Inferior parietal cortex (tissue), 1 donor: ENCODE data around the gene DENND2D.

Experiments used
- DNase-seq: peaks from one replicate; pipeline ENCODE4 v3.0.0-alpha.2; 2016; ENCODE audit errors: extremely low spot score

DENND2D gene

DNA sequence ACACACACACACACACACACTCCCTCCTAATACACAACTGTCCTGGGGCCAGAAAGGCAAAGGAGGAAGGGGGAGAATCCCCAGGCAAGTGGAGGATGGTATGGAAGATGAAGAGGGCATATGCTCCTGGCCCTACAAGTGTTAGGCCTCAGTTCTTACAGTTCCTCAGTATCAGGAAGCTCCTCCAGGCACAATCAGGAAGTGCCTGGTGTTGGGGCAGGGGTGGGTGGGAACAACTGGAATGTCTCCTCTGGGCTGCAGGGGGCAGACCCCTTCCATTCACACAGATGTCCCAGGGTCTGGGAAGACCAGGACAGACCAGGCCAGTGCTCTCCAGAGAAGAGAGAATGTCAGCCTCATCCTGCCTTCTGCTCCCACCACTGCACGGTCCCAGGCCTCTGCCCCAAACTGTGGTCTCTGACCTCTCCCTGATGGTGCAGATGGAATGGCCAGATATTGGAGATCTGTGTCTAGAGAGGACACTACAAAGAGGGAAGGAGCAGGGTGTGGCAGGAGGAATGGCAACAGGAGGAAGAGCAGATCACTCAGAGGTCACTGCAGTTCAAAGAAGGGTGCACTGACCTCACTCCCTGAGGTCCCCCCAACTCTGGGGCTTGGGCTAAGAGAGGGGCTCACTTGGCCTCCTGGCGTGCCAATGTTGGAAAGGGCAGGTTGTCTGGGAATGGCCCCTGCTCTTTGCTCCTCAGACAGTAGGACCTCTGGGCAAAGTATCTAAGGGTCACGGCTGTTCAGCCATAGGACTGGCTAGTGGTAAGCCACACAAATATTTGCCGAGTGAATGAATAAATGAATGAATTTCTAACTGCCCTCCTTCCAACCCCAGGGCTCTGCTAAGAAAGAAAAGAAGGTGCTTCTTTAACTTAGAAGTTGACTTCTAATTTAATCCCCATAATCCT, 2.5 kb upstream of the DENND2D start:
- no peak for DNase-seq

GRCh38 chr1:111202366-111202706, 1.9 kb upstream of the DENND2D start:
- no peak for DNase-seq

GRCh38 chr1:111201275-111202090, 1.0 kb upstream of the DENND2D start:
- DNase-seq, result no peak

DNA sequence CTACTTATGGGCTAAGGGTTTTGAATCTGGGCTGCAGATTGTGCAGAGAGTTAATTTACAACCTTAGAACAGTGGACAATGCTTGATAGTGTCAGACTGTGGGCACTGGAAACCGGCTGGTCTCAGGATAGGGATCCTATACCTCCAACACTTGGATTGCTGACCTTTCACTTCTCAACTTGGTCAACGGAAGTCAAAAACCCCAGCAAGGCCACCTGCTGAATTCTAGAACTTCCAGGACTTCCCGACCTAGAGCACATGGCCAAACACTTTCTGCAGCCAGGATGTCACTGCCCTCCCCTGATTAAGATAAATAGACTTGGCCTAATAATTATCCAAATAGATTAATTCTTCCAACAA, 336 bp upstream of the DENND2D start:
- DNase-seq, result no peak

- no peak for DNase-seq
These were observed 1.1 kb downstream of the DENND2D start for GRCh38 chr1:111199329-111199728.

DNA sequence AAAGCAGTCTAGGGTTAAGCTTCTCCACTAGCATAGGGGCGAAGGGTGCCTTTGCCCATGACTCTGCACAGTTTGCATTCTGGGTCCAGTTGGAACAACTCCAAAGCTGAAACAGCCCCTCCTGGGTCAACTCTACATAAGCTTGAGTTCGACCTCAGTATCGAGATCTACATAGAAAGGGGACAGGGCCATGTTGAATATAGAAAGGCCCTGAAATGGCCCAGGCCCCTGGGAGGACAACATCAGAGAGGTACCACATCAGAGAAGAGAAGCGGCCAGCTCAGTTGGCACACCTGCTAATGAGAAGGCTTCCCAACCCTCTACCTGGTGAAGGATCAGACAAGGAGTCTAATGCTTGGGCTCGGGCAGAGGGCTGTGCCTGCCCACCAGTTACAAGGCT, 1.6 kb downstream of the DENND2D start:
- DNase-seq, result no peak

GRCh38 chr1:111197598-111198284, 2.7 kb downstream of the DENND2D start:
- DNase-seq, result no peak

- DNase-seq, result no peak
These were observed 4.2 kb downstream of the DENND2D start for GRCh38 chr1:111196213-111196612.

GRCh38 chr1:111195002-111195684, 5.3 kb downstream of the DENND2D start:
- no peak for DNase-seq

DNA sequence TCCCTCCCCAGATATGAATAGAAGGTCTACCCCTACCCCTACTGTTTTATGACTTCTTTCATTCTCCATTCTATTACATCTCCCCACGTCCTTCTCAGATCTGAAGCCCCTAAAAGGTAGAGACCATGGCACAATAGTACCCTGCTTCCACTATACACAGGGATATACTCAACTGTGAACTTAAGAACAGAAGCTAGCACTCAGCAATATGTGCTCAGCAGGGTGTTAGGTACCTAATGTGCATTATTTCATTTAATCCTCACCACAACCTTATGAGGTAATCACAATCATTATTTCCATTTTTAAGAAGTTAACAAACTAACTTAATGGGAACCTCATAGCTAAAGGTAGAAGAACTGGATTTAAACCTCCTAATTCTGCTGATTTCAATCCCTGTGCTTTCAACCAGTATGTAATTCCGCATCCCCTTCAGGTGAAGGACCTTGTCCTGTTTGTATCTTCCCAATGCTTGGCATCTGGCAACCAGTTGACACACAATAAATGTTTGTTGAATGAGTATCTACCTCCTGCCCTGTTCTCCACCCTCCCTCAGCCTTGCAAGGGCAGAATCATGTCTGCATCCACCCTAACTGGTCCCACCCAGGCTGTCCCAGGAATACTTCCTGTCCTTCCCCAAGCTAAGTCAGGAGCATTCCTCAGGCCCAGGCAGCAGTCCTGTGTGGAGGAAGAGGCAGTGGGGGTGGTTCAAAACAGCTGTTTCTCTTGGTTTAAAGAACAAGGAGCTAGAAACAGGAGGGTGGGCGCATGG, 6.5 kb downstream of the DENND2D start:
- DNase-seq, result no peak

DNA sequence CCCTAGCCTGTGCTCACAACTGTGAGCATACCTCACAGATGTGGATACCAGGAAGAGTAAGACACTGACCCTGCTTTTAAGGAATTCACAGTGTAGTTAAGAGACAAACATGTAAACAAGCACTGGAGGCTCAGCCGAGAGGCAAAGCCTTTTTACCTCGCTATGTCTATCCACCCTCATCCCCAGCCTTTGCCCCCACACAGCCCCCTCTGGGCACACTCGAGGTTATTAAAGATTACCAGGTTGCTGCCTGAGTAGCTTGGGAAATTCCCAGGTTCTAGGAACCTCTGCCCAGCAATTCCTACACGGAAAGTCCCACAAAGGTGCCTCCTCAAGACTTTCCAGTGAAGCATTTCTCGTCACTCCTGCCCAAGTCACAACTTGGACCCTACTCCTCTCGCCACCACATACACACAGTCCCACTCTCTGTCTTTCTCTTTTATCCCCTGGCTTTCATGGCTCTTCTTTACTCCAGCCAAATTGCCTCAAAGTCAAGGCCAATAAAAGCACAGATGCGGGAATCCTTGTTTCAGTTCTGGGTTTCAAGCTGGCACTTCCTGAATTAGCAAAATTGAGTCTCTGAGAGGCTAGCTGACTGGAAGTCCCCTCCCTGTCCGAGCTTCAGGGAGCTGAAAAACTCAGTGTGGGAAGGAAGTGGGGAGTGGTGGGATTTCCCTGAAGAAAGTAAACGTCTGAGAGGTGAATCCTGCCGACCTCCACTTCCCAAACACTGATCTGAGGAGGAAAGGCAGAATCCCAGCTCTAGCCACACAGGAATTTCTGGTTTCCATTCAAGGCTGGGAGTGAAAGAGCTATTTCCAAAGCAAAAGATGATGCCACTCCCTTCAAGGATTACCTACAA, 7.6 kb downstream of the DENND2D start:
- DNase-seq, result no peak

GRCh38 chr1:111192074-111192473, 8.4 kb downstream of the DENND2D start:
- DNase-seq, result no peak

DNA sequence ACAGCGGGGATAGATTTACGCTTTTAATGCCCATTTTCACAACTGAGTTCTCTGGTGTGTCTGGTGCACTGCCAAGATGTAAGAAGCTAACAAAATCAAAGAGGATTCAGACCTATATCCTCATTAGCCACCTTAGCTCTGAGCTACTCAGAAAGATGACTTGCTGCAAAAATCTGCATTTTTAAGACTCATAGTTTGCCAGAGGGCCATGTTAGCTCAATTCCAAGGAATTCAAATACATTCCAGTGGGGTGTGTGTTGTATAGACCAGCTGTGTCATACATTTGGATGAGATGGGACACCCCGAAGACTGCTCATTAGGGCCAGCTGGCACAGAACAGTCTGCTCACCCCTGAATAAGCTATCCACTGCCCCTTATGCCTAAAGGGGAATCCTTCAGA, 8.9 kb downstream of the DENND2D start:
- DNase-seq, result no peak

DNA sequence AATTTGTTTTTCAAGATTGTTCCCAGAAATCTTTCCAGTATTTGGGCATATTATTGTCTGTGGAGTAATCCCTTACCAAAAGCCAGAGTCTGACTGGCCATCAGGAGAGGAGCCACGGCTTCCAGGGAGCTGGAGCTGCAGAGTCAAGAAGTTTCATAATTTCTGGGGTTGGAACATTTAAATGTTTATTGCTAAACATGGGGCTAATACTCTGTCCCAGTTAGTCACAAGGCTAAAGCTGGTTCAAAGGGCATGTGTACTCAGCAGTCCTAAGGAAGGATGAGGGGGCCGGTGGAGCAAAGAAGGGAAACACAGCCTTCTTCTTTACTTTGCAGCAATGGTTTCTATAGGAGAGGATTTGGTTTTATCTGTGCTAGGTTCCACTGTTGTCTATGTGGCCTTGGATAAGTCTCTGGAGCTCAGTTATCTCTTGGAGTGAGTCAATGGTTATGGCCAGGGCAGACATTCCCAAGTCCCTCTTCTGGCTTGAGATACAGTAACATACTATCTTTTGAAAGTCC, 9.5 kb downstream of the DENND2D start:
- DNase-seq, result no peak

GRCh38 chr1:111184663-111185062, 15.8 kb downstream of the DENND2D start:
- DNase-seq, result no peak

- DNase-seq, result no peak
These were observed 17.0 kb downstream of the DENND2D start for GRCh38 chr1:111183308-111184069.

DNA sequence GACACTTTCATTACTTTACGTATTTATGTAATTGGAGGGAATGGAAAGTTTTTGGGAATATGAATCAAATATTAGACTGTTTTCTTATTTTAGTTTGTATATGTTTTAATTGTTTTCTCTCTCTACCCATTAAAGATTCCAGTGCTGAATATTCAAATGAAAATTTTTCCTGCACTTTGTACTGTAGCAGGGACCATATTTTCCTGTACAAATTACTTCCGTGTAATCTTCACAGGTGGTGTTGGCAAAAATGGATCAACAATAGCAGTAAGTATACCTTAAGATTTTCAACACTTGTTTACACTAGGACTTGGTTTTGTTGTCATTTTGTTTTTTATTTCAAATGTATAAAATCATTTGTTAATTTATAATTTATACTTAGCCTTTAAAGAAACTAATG, 18.4 kb downstream of the DENND2D start:
- no peak for DNase-seq

- DNase-seq, result no peak
These were observed 20.4 kb downstream of the DENND2D start for GRCh38 chr1:111179968-111180533.

GRCh38 chr1:111176678-111177077, 23.8 kb downstream of the DENND2D start:
- DNase-seq, result no peak
